ENCODE results near the gene AP3M1. TPM values are rescaled to one million over a fixed set of nuclear protein-coding genes. Genes with fewer than 3 reads are reported as not detected.

The AP3M1 gene
- total RNA-seq, 1 donor, result 35.8 TPM

DNA sequence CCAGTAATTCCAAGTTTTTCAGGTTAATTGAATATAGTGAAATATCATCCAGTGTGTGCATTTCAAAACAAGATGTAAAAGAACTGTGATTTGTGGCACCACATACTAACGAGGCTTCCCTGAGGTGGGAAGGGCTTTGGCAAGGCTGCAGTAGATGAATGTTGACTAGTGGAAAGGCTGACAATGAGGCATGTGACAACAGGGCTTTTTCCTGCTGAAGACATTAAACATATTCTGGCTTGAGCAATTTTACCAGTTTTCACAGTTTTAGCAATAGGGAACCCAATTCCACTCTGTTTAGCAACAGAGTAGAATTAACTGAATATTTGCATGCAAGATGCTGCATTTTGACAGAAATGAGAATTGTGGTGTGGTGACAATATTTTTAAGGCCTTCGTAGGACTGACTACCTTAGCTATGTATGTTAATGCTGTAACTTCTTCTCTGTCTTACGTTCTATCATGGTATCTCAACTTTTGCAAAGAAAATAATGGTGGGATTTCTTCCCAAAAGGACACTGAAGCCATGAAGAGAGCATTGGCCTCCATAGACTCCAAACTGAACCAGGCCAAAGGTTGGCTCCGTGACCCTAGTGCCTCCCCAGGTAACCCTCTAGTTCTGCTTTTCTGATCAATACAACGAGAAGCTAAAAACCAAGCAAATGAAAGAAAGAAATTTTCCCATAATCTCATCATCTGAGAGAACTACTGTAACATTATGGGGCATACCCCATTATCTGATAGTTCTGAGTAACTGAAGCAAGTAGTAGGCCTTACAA, 68.5 kb downstream of the AP3M1 start:
- no peak overlapping the region for H3K4me2 ChIP-seq (ENCODE audit: insufficient read depth, low read length)
- no peaks in the 10 kb centered on the region for H3K9me3 ChIP-seq (ENCODE audit: low read depth, low read length)
- H3K4me1 ChIP-seq (ENCODE audit: insufficient read depth, low read length), result peaks cover 38% of the 10 kb centered on the region
- no peaks in the 10 kb centered on the region for H3K27me3 ChIP-seq (ENCODE audit: insufficient read depth, low read length)
- H3K79me2 ChIP-seq (ENCODE audit: insufficient read depth, low read length), result peaks cover 66% of the 10 kb centered on the region
- H3K36me3 ChIP-seq (ENCODE audit: insufficient read depth, low read length), result peaks cover 41% of the 10 kb centered on the region
- H3K27ac ChIP-seq (ENCODE audit: low read depth, low read length), result no peak overlapping the region
- no peak for DNase-seq (ENCODE audit: insufficient read length, low spot score, missing footprints)
- no peak overlapping the region for H2AFZ ChIP-seq (ENCODE audit: low read length)
- peaks cover 13% of the 10 kb centered on the region for H4K20me1 ChIP-seq (ENCODE audit: insufficient read depth, low read length)
- TF ChIP-seq, protein P1, sequence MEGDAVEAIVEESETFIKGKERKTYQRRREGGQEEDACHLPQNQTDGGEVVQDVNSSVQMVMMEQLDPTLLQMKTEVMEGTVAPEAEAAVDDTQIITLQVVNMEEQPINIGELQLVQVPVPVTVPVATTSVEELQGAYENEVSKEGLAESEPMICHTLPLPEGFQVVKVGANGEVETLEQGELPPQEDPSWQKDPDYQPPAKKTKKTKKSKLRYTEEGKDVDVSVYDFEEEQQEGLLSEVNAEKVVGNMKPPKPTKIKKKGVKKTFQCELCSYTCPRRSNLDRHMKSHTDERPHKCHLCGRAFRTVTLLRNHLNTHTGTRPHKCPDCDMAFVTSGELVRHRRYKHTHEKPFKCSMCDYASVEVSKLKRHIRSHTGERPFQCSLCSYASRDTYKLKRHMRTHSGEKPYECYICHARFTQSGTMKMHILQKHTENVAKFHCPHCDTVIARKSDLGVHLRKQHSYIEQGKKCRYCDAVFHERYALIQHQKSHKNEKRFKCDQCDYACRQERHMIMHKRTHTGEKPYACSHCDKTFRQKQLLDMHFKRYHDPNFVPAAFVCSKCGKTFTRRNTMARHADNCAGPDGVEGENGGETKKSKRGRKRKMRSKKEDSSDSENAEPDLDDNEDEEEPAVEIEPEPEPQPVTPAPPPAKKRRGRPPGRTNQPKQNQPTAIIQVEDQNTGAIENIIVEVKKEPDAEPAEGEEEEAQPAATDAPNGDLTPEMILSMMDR (IDR thresholded peaks at IDR 0.05; ENCODE audit: extremely low read depth, low read depth, low read length), result no peak
- no peak overlapping the region for H3K4me3 ChIP-seq (ENCODE audit: insufficient read depth, low read length)

GRCh38 chr10:74081192-74081803, 69.3 kb downstream of the AP3M1 start:
- Histone ChIP-seq H3K4me1 (ENCODE audit: insufficient read depth, low read length) (peaks cover 42% of the 10 kb centered on the region), H3K4me2 (ENCODE audit: insufficient read depth, low read length) (no peak overlapping the region), H3K27me3 (ENCODE audit: insufficient read depth, low read length) (no peaks in the 10 kb centered on the region), H3K79me2 (ENCODE audit: insufficient read depth, low read length) (peaks cover 72% of the 10 kb centered on the region), H3K36me3 (ENCODE audit: insufficient read depth, low read length) (peaks cover 45% of the 10 kb centered on the region), H3K9me3 (ENCODE audit: low read depth, low read length) (no peaks in the 10 kb centered on the region), H2AFZ (ENCODE audit: low read length) (no peak overlapping the region), H3K4me3 (ENCODE audit: insufficient read depth, low read length) (no peak overlapping the region), H4K20me1 (ENCODE audit: insufficient read depth, low read length) (peaks cover 13% of the 10 kb centered on the region), H3K27ac (ENCODE audit: low read depth, low read length) (peak overlapping the region; percentile 51)
- TF ChIP-seq, protein P1 (IDR thresholded peaks at IDR 0.05; ENCODE audit: extremely low read depth, low read depth, low read length), result peak; percentile 80
- DNase-seq (ENCODE audit: insufficient read length, low spot score, missing footprints), result peak; percentile 52

- H3K4me1 ChIP-seq (ENCODE audit: insufficient read depth, low read length), result peaks cover 42% of the 10 kb centered on the region
Observed at GRCh38 chr10:74079936-74080590, 70.6 kb downstream of the AP3M1 start.

More at GRCh38 chr10:74079936-74080590, 70.6 kb downstream of the AP3M1 start:
- Histone ChIP-seq H3K27ac (ENCODE audit: low read depth, low read length) (peak overlapping the region; percentile 51), H3K36me3 (ENCODE audit: insufficient read depth, low read length) (peaks cover 50% of the 10 kb centered on the region), H3K4me3 (ENCODE audit: insufficient read depth, low read length) (no peak overlapping the region), H3K27me3 (ENCODE audit: insufficient read depth, low read length) (no peaks in the 10 kb centered on the region), H2AFZ (ENCODE audit: low read length) (no peak overlapping the region), H4K20me1 (ENCODE audit: insufficient read depth, low read length) (peaks cover 16% of the 10 kb centered on the region), H3K79me2 (ENCODE audit: insufficient read depth, low read length) (peaks cover 77% of the 10 kb centered on the region), H3K4me2 (ENCODE audit: insufficient read depth, low read length) (peak overlapping the region; percentile 40), H3K9me3 (ENCODE audit: low read depth, low read length) (no peaks in the 10 kb centered on the region)
- TF ChIP-seq, protein P1 (IDR thresholded peaks at IDR 0.05; ENCODE audit: extremely low read depth, low read depth, low read length), result no peak
- no peak for DNase-seq (ENCODE audit: insufficient read length, low spot score, missing footprints)
